Measurements from ENCODE around the gene SMYD3. TPM values are rescaled to one million over a fixed set of nuclear protein-coding genes. Genes with fewer than 3 reads are reported as not detected.

Gene SMYD3
- total and polyA plus RNA-seq, 2 of the 13 experiments (the other 11 are each of a cell fraction or from before 2014, with no cell fraction given) = 27.7 to 35.8 TPM

- H3K4me2 ChIP-seq (ENCODE audit: low read depth, low read length) = no peak overlapping the region
- TF ChIP-seq NFE2L1 (CRISPR knock-in tag; IDR thresholded peaks at IDR 0.05; ENCODE audit: borderline replicate concordance) = no peak
- TF ChIP-seq SKI (IDR thresholded peaks at IDR 0.05; ENCODE audit: partially characterized antibody) = no peak
- TF ChIP-seq, protein P1, sequence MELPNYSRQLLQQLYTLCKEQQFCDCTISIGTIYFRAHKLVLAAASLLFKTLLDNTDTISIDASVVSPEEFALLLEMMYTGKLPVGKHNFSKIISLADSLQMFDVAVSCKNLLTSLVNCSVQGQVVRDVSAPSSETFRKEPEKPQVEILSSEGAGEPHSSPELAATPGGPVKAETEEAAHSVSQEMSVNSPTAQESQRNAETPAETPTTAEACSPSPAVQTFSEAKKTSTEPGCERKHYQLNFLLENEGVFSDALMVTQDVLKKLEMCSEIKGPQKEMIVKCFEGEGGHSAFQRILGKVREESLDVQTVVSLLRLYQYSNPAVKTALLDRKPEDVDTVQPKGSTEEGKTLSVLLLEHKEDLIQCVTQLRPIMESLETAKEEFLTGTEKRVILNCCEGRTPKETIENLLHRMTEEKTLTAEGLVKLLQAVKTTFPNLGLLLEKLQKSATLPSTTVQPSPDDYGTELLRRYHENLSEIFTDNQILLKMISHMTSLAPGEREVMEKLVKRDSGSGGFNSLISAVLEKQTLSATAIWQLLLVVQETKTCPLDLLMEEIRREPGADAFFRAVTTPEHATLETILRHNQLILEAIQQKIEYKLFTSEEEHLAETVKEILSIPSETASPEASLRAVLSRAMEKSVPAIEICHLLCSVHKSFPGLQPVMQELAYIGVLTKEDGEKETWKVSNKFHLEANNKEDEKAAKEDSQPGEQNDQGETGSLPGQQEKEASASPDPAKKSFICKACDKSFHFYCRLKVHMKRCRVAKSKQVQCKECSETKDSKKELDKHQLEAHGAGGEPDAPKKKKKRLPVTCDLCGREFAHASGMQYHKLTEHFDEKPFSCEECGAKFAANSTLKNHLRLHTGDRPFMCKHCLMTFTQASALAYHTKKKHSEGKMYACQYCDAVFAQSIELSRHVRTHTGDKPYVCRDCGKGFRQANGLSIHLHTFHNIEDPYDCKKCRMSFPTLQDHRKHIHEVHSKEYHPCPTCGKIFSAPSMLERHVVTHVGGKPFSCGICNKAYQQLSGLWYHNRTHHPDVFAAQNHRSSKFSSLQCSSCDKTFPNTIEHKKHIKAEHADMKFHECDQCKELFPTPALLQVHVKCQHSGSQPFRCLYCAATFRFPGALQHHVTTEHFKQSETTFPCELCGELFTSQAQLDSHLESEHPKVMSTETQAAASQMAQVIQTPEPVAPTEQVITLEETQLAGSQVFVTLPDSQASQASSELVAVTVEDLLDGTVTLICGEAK (IDR thresholded peaks at IDR 0.05) = peak; percentile 32; the same call in 1 of the 2 replicates
- TF ChIP-seq, protein P1 (CRISPR knock-in tag; IDR thresholded peaks at IDR 0.05) = no peak; the same call in 1 of the 2 replicates
- TF ChIP-seq NCOR1 (IDR thresholded peaks at IDR 0.05; ENCODE audit: borderline replicate concordance, low read length) = no peak
- CTCF ChIA-PET (ENCODE audit: low intra/inter-chr PET ratio, low total read pairs) = no interaction called here
- no peaks in the 10 kb centered on the region; a peak in 1 of 5 replicates for H3K27me3 ChIP-seq (ENCODE audit: control insufficient read depth in 1 of 2, insufficient read depth in 2 of 2, low read length in 2 of 2)
- H3K9me3 ChIP-seq (ENCODE audit: low read length) = peaks cover 8% of the 10 kb centered on the region; the same call in 1 of the 2 replicates
- no peak overlapping the region for H3K4me3 ChIP-seq (replicated peaks in 1 of 3; ENCODE audit: insufficient read depth in 1 of 3, low read depth in 2 of 3, low read length in 3 of 3)
- H3K27ac ChIP-seq (ENCODE audit: extremely low read length, insufficient read depth, low read length) = no peak overlapping the region
- BruUV-seq (replicated peaks) = no TSS peak
- no peak for DNase-seq (ENCODE audit: low spot score)
- POLR2A ChIA-PET = no interaction called here
- H3K36me3 ChIP-seq (replicated peaks in 1 of 2; ENCODE audit: control insufficient read depth in 1 of 2, insufficient read depth in 2 of 2, low read length in 2 of 2) = no peaks in the 10 kb centered on the region
- WGBS (ENCODE audit: low lambda C conversion rate) = 100% methylated on average over 1 of the region's 1 CpG
- H3K9ac ChIP-seq (ENCODE audit: insufficient read depth, low read depth, low read length) = no peak overlapping the region
- in situ Hi-C loops (cut with HindIII; ENCODE audit: extremely low pct_ligation_motif_present, low pct_unique_long_range_greater_than_20kb) = no loop called here
- no peak for ATAC-seq
- intact Hi-C loops (cut with micrococcal nuclease; ENCODE audit: unreplicated experiment) = no loop called here
- FAIRE-seq = no peak
- no peaks in the 10 kb centered on the region for H4K20me1 ChIP-seq (ENCODE audit: insufficient read depth, low read length)
- H3K4me1 ChIP-seq (ENCODE audit: insufficient read depth, low read length) = peaks cover 44% of the 10 kb centered on the region
- H2AFZ ChIP-seq (ENCODE audit: low read length) = no peak overlapping the region
- no peaks in the 10 kb centered on the region for H3K79me2 ChIP-seq (ENCODE audit: insufficient read depth, low read length)
Measured at GRCh38 chr1:246078888-246079252, 428.2 kb downstream of the SMYD3 start.
